ENCODE measurements around the gene GGT1.
"Not testable (repeated sequence)": the region's sequence is repeated elsewhere in the genome, so short reads cannot be mapped to it uniquely, and the experiment has no call there.

GGT1 gene

DNA sequence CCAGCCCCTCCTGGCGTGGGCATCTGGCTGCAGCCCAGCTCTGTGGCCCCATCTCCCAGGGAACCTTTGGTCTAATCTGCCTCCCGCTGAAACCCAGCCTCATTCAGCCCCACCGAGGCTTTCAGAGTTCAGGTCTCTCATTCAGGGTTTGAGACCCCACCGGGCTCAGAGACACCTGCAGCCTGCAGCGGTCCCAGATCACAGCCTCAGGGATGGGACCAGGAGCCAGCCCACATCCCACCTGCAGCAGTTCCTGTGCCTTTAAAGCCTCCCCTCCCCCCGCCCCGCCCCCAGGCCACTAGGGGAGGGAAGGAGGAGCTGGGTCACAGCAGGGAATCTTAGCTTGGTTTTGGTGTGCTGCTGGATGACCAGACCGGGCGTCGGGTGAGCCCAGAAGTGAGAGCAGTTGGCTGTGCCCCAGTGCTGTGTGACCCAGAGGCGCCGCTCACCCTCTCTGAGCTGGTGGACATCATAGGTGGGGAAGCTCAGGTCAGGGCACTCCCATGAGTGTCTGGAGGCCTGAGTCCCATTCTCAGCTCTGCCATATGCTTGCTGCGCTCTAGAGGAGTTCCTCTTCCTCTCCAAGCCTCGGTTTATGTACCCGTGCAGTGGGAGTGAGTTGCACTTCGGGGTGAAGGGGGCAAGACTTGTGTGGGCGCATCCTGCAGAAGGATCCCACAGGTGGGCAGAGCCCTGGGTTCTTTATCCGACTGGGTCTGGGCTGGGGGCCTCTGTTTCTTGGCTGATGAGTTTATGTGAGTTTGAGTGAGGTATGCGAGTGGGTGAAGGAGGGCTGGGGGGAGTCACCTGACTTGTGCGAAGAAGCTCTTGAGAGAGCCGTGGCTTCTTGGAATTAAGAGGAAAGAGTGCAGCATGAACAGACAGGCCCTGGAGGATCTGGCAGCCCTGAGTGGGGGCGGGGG lies at the start of gene GGT1:
TSS of gene GGT1 (plus strand) at position 347 of the 923 bp plus-strand sequence. CDS start 7,889 bp downstream, outside the sequence.
- DNase-seq, result not testable (repeated sequence)

DNA sequence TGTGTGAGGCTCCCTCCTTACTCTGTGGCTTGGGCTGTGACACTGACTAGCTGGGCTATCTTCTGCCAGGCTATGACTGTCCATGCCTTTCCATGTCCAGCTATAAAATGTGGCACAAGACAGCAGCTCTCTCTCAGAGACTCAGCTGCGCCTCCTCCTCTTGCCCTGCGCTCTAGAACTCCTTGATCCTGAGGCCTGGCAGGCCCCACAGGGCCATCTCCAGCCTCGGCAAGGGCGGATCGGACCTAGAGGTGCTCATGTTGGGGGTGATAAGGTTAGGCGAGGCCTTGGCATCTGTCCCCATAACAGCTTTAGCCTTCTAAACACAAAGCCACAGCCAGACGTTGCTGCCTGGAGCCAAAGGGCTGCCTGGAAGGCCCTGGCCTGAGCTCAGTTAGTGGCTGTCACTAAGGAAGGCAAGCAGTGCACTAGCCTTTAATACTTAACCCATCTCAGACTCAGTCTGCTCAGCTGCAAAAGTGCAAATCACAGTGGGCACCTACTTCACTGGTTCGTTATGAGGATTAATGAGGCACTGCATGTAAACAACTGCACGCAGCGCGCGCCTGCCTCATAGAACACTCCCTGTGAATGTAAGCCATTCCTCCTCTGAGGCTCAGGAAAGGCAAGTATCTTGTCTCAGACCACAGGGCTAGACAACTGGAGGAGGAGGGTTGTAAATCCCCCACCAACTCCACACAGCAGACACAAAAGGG lies 49.2 kb upstream of the GGT1 start:
- DNase-seq, result no peak

DNA sequence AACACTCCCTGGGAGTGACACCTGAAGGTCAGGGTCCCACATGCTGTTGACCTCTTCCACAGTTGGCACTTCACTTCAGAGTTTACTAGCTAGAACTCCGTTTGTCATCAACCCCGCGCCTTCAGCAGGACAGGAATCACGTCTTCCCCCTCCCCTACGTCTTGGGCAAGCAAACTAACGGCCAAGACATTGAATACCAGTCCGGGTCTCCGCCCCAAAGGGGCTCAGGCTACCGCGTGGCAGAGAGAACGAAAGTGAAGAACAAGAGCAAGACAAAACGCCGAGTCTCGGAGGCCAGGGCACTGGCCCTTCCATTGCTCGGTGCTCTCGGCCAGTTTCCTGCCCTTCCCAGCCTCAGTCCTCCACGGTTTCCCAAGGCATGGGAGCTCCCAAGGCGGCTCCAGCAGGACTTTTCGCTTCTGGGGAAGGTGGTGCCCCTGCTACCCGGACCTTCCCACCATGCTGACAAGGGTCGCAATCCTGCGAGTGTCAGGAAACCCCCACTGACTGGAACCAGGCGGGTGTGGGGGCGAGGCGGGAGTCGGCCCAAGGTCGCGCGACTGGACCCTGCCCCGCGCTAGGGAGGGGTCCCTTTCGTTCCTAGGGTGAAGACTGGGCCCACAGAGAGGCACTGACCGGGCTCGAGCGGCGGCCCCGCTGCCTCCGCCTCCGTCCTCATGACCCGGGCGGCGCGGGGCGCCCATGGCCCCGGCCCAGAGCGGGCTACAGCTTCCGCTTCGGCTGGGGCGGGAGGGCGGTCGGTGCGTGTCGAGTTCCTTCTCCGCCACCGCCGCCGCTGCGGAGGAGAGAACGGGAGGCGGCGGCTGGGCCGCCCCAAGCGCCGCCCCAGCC lies 48.5 kb upstream of the GGT1 start, which contains the start of gene GUCD1:
TSS of gene GUCD1 (minus strand) at position 826 of the 852 bp plus-strand sequence. CDS start at position 679, 147 bp downstream.
- peak; percentile 38 to 74 for DNase-seq

DNA sequence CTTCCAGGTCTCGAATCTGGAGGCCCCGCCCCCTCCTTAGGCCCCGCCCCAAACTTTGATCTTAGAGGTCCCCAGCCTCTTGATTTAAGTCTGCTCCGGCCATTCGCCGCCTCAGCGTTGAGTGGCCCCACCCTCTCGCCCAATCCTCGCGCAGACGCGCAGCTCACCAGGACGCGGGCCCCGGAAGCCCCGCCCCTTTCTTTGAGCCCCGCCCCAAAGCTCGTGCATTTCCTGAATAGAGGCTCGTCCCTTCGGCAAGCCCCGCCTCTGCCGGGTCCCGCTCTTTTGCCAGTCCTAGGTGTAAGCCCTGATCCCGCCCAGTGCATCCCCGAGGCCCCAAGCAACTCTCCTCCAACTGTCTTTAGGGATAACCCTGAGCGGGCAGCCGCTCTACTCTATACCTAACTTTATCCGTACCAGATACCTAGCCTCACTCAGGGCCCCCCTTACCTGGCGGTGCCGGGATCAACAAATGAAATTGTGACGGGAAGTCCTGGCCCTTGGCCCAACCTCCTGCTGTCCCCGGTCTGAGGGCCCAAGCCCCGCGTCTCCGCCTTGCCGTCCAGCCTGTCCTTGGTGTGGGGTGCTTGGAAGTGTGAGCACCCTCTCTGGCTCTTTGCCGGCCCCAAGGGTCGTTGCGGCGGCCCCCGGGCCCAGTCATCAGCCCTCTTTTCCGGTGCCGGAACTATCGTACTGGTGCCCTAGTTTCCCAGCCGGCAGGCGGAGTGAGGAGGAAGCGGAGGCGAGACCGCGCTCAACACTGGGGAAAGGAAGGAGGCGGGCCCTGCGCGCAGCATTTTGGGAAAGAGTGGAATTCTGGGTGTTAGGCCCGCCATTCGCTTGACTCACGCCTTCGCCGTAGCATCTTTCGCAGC lies 47.6 kb upstream of the GGT1 start, which contains the start of gene SNRPD3:
TSS of gene SNRPD3 (plus strand) at position 835 of the 875 bp plus-strand sequence. CDS start 1,676 bp downstream, outside the sequence.
- DNase-seq, result peak; percentile 98 to 100

DNA sequence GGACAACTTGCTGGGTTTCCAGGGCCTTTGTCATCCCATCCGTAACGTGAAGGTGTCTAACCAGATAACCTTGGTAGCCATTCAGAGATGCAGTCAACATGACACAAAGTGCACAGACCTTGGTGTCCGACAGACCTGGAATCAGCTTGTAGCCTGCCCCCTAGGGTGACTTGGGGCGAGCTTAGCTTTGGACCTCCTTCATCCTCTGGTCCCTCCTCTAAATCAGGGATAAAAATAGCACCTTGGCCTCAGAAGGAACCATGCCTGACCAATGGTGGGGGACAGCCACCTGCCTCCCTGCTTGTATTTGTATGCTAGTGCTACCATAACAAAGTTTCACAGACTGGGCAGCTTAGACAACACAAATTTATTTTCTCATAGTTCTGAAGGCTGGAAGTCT lies 43.5 kb upstream of the GGT1 start:
- no peak for DNase-seq

DNA sequence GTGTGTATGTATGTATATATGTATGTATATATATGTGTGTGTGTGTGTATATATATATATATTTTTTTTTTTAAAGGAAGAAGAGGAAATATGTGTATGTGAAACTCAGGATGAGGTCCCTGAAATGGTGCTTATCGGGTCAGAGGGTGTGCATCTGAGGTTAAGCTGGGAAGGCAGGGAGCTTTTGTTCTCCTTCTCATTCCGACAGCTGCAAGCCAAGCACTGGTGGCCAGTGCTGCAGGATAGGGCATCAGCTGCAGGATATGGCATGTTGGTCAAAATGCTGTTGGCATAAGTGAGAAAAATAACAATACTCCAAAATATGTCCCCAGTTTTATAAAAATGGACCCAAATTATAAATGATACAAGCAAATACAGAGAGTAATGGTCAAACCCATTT lies 39.7 kb upstream of the GGT1 start:
- no peak for DNase-seq

DNA sequence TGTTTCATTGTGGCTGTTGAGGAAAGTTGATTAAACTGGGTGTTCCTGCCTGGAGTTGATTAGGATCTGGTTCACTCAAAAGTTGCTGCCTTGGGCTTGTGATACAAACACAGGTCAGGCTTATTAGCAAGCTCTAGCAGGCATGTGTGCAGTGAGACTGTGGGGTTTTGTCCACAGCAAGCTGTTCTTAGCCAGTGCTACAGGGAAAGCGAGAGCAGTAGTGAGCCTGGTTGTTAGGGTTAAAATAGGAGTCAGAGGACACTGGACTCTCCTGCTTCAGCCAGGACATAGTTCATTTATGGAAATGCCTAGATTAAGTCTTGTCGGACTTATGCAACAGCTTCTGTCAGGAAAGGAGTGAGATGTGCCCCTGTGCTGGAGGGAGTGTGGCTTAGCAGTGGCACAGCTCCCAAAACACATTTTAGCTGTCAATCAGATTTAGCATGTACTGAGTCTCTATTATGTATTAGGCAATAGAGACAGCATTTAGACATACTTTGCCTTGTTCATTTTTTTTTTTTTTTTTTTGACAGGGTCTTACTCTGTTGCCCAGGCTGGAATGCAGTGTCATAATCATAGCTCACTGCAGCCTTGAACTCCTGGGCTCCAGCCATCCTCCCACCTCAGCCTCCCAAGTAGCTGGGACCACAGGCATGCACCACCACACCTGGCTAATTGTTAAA lies 38.5 kb upstream of the GGT1 start:
- DNase-seq, result no peak

DNA sequence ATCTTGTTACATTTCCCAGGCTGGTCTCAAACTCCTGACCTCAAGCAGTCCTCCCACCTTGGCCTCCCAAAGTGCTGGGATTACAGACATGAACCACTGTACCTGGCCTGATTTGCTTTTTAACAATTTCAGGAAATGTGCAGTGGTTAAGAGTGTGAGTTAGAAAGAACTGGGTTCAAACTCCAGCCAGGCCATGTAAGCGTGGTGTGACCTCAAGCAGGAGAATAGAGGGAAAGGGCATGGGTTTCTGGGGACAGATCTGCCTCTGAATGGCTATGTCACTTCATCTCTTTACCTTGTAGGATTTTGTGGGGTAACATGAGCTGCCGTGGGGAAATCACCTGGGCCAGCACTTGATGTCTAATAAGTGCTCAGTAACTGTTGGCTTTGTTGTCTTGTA lies 37.9 kb upstream of the GGT1 start:
- DNase-seq, result no peak

DNA sequence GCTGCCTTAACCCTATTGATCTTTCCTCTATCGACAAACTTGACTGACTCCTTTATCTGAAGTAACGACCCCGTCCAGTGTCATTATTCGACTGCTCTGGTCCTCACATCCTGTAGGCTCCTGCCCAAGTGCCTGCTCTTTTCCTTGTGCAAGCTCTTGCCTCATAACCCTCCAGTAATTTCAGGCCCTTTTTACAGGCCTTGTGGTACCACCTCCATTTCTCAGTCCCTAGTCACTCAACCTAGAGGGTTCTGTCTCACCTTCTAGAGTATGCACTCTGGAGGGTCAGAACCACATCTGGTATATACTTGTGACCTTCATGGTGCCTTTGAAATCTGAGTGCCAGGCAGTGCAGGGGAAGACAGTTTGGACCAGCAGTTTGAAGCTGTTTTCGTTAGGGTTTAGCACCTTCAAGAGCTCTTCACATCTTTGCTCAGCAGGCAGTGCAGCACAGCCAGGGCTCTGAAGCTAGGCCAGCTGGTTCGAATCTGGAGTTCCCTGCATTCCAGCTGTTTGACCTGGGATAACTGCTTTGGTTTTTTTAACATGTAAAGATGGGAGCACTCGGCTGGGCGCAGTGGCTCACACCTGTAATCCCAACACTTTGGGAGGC lies 36.0 kb upstream of the GGT1 start:
- DNase-seq, result no peak

DNA sequence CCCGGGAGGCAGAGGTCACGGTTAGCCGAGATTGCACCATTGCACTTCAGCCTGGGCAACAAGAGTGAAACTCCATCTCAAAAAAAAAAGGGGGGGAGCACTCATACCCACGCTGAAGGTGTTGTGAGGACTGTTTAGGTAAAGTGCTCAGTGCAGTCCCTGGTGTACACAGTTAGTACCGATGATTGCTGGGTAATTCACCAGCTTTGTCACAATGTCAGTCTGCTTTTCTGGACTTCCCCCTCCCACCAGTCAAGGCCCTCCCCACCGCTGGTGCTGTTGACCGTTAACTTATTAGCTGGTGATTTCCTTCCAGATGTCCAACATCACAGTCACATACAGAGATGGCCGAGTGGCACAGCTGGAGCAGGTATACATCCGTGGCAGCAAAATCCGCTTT lies 35.3 kb upstream of the GGT1 start:
- no peak for DNase-seq

DNA sequence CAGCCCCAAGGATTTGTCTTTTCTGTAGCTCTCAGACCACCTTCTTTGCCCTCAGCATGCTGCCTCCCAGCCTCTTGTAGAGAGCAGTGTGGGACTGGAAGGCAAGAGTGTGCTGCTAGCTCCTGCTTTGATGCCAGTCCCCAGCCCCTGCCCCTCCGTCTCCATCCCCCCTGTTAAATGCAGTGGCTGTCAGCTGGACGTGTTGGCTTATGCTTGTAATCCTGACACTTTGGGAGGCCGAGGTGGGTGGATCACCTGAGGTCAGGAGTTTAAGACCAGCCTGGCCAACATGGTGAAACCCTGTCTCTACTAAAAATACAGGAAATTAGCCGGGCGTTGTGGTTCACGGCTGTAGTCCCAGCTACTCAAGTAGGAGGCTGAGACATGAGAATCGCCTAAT lies 31.7 kb upstream of the GGT1 start:
- no peak for DNase-seq

DNA sequence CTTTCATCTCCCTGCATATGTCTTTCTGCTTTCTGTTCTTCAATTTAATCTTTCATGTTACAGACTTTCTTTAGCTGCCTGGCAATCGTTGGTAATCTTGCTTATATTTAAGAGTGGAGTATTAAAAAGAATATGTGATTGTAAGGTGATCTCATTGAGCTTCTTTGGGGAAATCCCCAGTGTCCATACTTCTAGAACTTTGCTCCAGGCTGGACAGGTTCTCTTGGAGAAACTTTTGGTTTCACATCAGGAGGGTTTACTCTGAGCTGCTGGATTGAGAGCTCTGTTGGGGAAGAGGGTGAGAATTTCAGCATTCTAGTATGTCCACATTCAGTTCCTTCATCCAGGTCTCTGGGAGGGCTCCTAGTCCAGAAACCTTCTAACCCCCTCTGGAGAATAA lies 26.2 kb upstream of the GGT1 start:
- peak in 1 of 2 donors; percentile 35 for DNase-seq

DNA sequence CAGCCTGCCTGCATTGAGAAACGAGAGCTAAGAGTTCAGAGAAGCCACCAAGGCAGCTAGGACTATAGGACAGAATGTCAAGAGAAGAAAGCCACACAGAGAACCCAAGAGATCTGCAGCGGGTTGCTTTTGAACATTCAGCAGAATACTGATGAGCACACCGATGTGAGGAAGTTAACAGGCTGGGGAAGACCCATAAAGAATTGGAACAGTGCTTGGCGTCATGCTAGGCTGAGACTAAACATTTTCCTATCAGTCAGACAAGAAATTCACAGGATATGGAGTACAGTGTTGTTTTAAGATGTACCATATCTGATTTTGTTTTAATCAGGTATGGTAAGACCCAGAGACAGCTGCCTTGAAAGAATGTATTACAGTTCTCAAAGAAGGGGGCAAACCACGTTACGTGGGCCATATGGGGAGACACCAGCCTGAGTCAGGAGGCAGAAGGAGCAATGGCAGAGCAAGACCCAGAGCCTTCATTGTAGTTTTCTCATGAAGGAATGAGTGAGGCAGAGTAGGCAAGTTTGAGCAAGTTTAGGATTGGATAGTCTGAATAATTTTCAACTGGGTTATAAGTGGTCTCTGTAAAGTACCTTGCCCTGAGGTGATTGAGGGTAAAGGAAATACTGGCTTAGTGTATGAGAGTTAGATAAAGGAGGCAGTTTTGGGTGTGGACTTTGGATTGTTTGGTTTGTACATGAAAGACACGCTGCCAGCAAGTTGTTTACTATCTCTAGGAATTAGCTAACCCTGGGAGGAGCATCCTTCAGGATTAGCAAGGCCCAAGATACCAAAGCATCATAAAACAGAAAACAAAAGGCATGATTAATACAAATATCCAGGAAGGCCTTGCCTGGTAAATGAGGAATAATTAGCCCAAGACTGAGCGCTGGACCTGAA lies 24.4 kb upstream of the GGT1 start:
- no peak for DNase-seq

DNA sequence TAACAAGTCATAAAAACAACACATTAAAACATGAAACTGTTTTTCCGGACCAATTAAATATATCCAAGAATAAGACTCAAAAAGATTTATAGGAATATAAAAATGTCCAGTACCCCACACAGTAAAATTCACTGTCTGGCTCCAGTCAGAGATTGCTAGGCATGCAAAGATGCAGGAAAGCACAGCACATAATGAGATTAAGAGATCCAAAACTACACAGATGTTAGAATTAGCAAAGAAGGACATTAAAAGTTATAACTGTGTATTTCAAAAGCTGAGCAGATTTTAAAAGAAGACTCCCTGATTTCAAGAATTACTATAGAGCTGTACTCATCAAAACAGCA lies 23.8 kb upstream of the GGT1 start:
- no peak for DNase-seq

DNA sequence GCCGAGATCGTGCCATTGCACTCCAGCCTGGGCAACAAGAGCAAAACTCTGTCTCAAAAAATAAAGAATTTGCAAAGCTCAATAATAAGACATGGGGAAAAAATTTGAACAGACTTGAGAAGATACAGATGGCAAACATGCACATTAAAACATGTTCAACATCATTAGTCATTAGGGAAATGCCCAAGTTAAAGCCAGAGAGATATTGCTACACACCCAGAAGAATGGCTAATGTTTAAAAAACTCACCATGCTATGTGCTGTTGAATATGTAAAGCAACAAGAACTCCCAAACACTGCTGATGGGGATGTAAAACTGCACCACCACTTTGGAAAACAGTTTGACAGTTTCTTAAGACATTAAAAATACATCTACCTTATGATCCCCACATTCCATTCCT lies 22.7 kb upstream of the GGT1 start:
- peak; percentile 36 to 41 for DNase-seq

DNA sequence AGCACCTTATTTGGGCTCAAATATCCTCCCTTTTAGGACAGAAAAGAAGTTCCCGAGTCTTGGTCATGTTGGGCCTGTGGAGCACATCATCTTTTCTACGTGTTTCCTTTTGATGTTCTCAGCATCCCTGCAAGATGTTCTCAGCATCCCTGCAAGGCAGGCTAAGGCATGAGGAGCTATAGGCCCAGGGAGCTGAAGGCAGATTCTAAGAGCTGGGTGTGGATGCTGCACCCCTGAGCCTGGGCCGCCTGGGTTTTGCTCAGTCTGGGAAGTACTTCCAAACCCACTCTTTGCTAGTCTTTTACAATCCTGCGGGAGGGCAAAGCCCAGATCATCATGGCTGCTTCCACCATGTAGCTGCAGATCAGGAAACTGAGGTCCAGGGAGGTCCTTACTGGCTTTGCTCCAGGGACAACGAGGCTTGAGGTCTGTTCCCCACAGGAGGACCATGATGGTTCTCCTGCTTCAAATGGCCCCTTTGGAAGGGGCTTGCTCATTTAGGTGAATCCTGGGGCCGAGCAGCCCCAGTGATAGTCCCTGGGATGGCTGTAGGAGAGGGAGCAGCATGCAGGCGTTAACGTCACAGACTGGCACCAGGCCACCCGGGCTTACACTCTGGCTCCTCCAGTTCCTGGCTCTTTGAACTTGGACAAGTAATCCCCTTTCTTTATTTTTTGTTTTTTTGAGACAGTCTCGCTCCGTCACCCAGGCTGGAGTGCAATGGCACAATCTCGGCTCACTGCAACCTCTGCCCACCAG lies 20.8 kb upstream of the GGT1 start:
- DNase-seq, result no peak

DNA sequence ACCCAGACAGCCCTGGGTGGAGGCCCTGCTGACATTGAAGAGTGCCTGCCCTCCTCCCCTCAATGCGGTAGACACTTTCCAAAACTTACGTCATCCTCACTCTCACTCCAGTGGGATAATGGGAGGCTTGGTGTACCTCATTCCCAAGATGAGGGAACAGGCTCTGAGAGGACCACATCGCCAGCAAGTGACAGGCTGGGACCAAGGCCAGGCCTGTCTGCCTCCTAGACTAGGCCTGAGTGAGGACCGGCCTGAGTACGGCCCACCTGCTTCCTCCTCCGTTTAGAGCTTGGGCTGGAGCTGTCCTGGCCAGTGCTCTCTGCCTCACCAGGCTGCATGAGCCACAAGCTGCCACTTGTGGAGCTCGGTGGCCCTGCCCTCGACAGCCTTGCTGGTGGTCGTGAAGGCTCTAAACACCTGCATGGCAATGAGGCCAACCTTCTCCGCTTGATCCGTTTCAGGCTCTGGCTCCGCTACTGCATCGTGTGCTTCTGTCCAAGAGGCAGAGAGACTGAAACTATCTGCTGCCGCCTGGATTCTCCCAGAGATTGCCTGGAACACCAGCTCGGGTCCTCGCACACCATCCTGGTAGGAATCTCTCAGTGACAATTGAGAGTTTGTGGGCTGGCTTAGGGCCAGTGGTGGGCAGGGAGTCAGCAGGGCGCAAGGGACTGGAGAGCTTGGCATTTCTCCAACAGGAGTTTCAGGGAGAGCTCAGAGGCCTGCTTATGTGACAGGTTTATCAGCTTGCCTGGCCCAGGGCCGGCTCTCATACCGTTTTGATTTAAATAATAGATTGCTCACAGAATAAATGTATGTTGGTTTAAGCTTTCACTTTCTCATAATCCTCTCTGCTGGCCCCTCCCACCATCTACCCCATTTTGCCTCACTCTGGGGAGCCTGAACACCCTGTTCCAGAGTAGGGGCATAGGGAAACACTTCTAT lies 19.5 kb upstream of the GGT1 start:
- DNase-seq, result no peak

All from inflammatory macrophage treated with lipopolysaccharide for 1 hour (primary cell).